HG03520 (cell line): ENCODE results near the gene OR10A5.
"Not testable (repeated sequence)": the region's sequence is repeated elsewhere in the genome, so short reads cannot be mapped to it uniquely, and the experiment has no call there.

Experiments
- ATAC-seq: cut with Tn5 transposase; IDR thresholded peaks from one replicate; pipeline ENCODE4 v1.9.1; 2021; ENCODE audit warnings: mild to moderate bottlenecking, moderate library complexity; ENCODE audit not compliant: unreplicated experiment

OR10A5 gene

GRCh38 chr11:6845383-6845782 lies at the start of gene OR10A5:
OR10A5 (plus strand) TSS chr11:6845683; CDS start chr11:6845683, 0 bp downstream.
- no peak for ATAC-seq

- ATAC-seq: no peak
These were observed 46.1 kb upstream of the OR10A5 start, which contains the start of gene OR6A2 for GRCh38 chr11:6799402-6799801. OR6A2 (minus strand) TSS chr11:6799689; CDS start chr11:6795708, 3,981 bp downstream.

- not testable (repeated sequence) for ATAC-seq
These were observed 44.4 kb upstream of the OR10A5 start for GRCh38 chr11:6801075-6801474.

- ATAC-seq: peak; percentile 94
These were observed 33.0 kb upstream of the OR10A5 start for GRCh38 chr11:6812390-6813005.

- no peak for ATAC-seq
These were observed 31.8 kb upstream of the OR10A5 start for GRCh38 chr11:6813656-6814055.

- ATAC-seq: no peak
These were observed 27.8 kb upstream of the OR10A5 start for GRCh38 chr11:6817694-6818093.

GRCh38 chr11:6818967-6819366 lies 26.5 kb upstream of the OR10A5 start:
- no peak for ATAC-seq

GRCh38 chr11:6824136-6824823 lies 21.2 kb upstream of the OR10A5 start:
- no peak for ATAC-seq

- ATAC-seq: no peak
These were observed 20.2 kb upstream of the OR10A5 start for GRCh38 chr11:6825231-6825744.

- no peak for ATAC-seq
These were observed 17.4 kb upstream of the OR10A5 start for GRCh38 chr11:6828103-6828502.

GRCh38 chr11:6833356-6833755 lies 12.1 kb upstream of the OR10A5 start:
- no peak for ATAC-seq

- no peak for ATAC-seq
These were observed 11.5 kb upstream of the OR10A5 start for GRCh38 chr11:6834021-6834420.

- no peak for ATAC-seq
These were observed 3.8 kb upstream of the OR10A5 start for GRCh38 chr11:6841694-6842093.

- no peak for ATAC-seq
These were observed 1.8 kb upstream of the OR10A5 start for GRCh38 chr11:6843670-6844069.

- ATAC-seq: no peak
These were observed 1.1 kb upstream of the OR10A5 start for GRCh38 chr11:6844356-6844755.

- no peak for ATAC-seq
These were observed 5.0 kb downstream of the OR10A5 start for GRCh38 chr11:6850526-6850925.

- not testable (repeated sequence) for ATAC-seq
These were observed 9.3 kb downstream of the OR10A5 start for GRCh38 chr11:6854801-6855200.

- no peak for ATAC-seq
These were observed 10.6 kb downstream of the OR10A5 start for GRCh38 chr11:6855971-6856541.

GRCh38 chr11:6856871-6857270 lies 11.4 kb downstream of the OR10A5 start:
- ATAC-seq: peak; percentile 92

- ATAC-seq: no peak
These were observed 17.5 kb downstream of the OR10A5 start, which contains the start of gene OR10A2 for GRCh38 chr11:6862961-6863360. OR10A2 (plus strand) TSS chr11:6863057; CDS start chr11:6869755, 6,698 bp downstream.

GRCh38 chr11:6864438-6864837 lies 19.0 kb downstream of the OR10A5 start:
- ATAC-seq: no peak

- no peak for ATAC-seq
These were observed 25.8 kb downstream of the OR10A5 start for GRCh38 chr11:6871278-6871677.
